Stimulated activated CD8-positive, alpha-beta memory T cell treated with anti-CD3 and anti-CD28 coated beads, Interleukin-7, amount 100 ng/mL, for 48 hours (primary cell): ENCODE data around the gene SVIL.

Experiments
- DNase-seq, 2 donors: peaks; one replicate each; pipeline ENCODE4 v3.0.0-alpha.2; 2020; ENCODE audit warnings: low read depth in 1 of 2; ENCODE audit errors: extremely low read depth in 1 of 2

SVIL gene

GRCh38 chr10:29650552-29650944, 15.8 kb upstream of the SVIL start:
- DNase-seq: no peak

GRCh38 chr10:29649561-29650551, 15.1 kb upstream of the SVIL start:
- DNase-seq: no peak

GRCh38 chr10:29648983-29649268, 14.2 kb upstream of the SVIL start:
- no peak for DNase-seq

GRCh38 chr10:29648114-29648982, 13.6 kb upstream of the SVIL start:
- DNase-seq: no peak

- DNase-seq: no peak
These were observed 12.7 kb upstream of the SVIL start for GRCh38 chr10:29647478-29647877.

- no peak for DNase-seq
These were observed 12.2 kb upstream of the SVIL start for GRCh38 chr10:29646960-29647461.

- DNase-seq: no peak
These were observed 11.6 kb upstream of the SVIL start for GRCh38 chr10:29646238-29646902.

GRCh38 chr10:29643771-29644501, 9.2 kb upstream of the SVIL start:
- DNase-seq: no peak

- no peak for DNase-seq
These were observed 8.2 kb upstream of the SVIL start for GRCh38 chr10:29642990-29643389.

- DNase-seq: no peak
These were observed 2.8 kb upstream of the SVIL start for GRCh38 chr10:29637537-29637936.

GRCh38 chr10:29636178-29636577, 1.4 kb upstream of the SVIL start:
- DNase-seq: no peak

- DNase-seq: no peak
These were observed 957 bp upstream of the SVIL start for GRCh38 chr10:29635711-29636144.

GRCh38 chr10:29634105-29634504, 666 bp downstream of the SVIL start:
- no peak for DNase-seq

- no peak for DNase-seq
These were observed 3.8 kb downstream of the SVIL start for GRCh38 chr10:29631049-29631339.

GRCh38 chr10:29630205-29631048, 4.3 kb downstream of the SVIL start:
- no peak for DNase-seq

- DNase-seq: no peak
These were observed 5.8 kb downstream of the SVIL start for GRCh38 chr10:29628912-29629526.

GRCh38 chr10:29628311-29628710, 6.5 kb downstream of the SVIL start:
- DNase-seq: no peak

- DNase-seq: no peak
These were observed 7.3 kb downstream of the SVIL start for GRCh38 chr10:29627201-29628132.
